Measurements from ENCODE around the gene DDR1.
A peak's percentile ranks its signal among the peaks of the same experiment; 100 is the strongest.
"Not testable (repeated sequence)": the region's sequence is repeated elsewhere in the genome, so short reads cannot be mapped to it uniquely, and the experiment has no call there.

Gene DDR1

GRCh38 chr6:30922447-30922852 lies 38.1 kb downstream of the DDR1 start:
- no peak for DNase-seq

- not testable (repeated sequence) for DNase-seq
Observed at GRCh38 chr6:30924040-30924627, 39.8 kb downstream of the DDR1 start.

GRCh38 chr6:30926644-30927043 lies 42.3 kb downstream of the DDR1 start:
- DNase-seq: no peak

GRCh38 chr6:30927080-30927479 lies 42.8 kb downstream of the DDR1 start:
- not testable (repeated sequence) for DNase-seq

- DNase-seq: no peak
Observed at GRCh38 chr6:30928677-30929076, 44.4 kb downstream of the DDR1 start.

GRCh38 chr6:30930506-30930905 lies 46.2 kb downstream of the DDR1 start:
- DNase-seq: no peak

- no peak for DNase-seq
Observed at GRCh38 chr6:30931272-30931671, 47.0 kb downstream of the DDR1 start.

- no peak for DNase-seq
Observed at GRCh38 chr6:30931969-30932645, 47.8 kb downstream of the DDR1 start, which contains the start of gene SFTA2. Gene SFTA2 (minus strand): TSS chr6:30932170. CDS start chr6:30932096, 74 bp downstream.

GRCh38 chr6:30932665-30933365 lies 48.5 kb downstream of the DDR1 start:
- DNase-seq: no peak

- DNase-seq: peak; percentile 13
Observed at GRCh38 chr6:30935018-30935417, 50.7 kb downstream of the DDR1 start.

GRCh38 chr6:30937265-30937664 lies 52.9 kb downstream of the DDR1 start:
- no peak for DNase-seq

- no peak for DNase-seq
Observed at GRCh38 chr6:30938730-30939129, 54.4 kb downstream of the DDR1 start.

GRCh38 chr6:30939473-30939872 lies 55.2 kb downstream of the DDR1 start:
- no peak for DNase-seq

- no peak for DNase-seq
Observed at GRCh38 chr6:30940361-30940986, 56.2 kb downstream of the DDR1 start, which contains the start of gene MUCL3. Gene MUCL3 (plus strand): TSS chr6:30940973. CDS start chr6:30941000, 27 bp downstream.

- peak; percentile 34 for DNase-seq
Observed at GRCh38 chr6:30942338-30943060, 58.2 kb downstream of the DDR1 start.

- DNase-seq: no peak
Observed at GRCh38 chr6:30944051-30944450, 59.7 kb downstream of the DDR1 start.

GRCh38 chr6:30945281-30945680 lies 61.0 kb downstream of the DDR1 start:
- no peak for DNase-seq

- no peak for DNase-seq
Observed at GRCh38 chr6:30947231-30947630, 62.9 kb downstream of the DDR1 start.

- DNase-seq: no peak
Observed at GRCh38 chr6:30948811-30949210, 64.5 kb downstream of the DDR1 start.

Measured in NCI-H69 (cell line).